Cardiac muscle cell (in vitro differentiated cells and primary cell): ENCODE results near the gene CBX4. TPM values are rescaled to one million over a fixed set of nuclear protein-coding genes. Genes with fewer than 3 reads are reported as not detected.

Source experiments
- DNase-seq, 2 donors: peaks; one replicate each; pipeline versions ENCODE4 v3.0.0 to v3.0.0-alpha.2; 2010 to 2017; ENCODE audit warnings: low read depth in 1 of 2, low spot score in 1 of 2
- H3K27ac ChIP-seq: fragments of 200-600 bp; sonication (generic); 2 replicates; pipeline ENCODE4 v1.5.1; 2016
- H3K27me3 ChIP-seq: fragments of 200-600 bp; sonication (generic); 2 replicates; pipeline ENCODE4 v1.6.0; 2016; ENCODE audit warnings: control low read depth
- H3K36me3 ChIP-seq: fragments of 200-600 bp; sonication (generic); 2 replicates; pipeline ENCODE4 v1.5.1; 2016; ENCODE audit warnings: control low read depth
- H3K4me1 ChIP-seq: fragments of 200-600 bp; sonication (generic); 2 replicates; pipeline ENCODE4 v1.8.1; 2017; ENCODE audit warnings: low read depth, mild to moderate bottlenecking, mixed run types
- H3K4me3 ChIP-seq: fragments of 200-600 bp; sonication (generic); 2 replicates; pipeline ENCODE4 v1.5.1; 2016; ENCODE audit warnings: mild to moderate bottlenecking
- H3K9me3 ChIP-seq: fragments of 200-600 bp; sonication (generic); 2 replicates; pipeline ENCODE4 v1.5.1; 2017; ENCODE audit warnings: low read depth, mild to moderate bottlenecking, control low read depth
- polyA plus RNA-seq: library from polyadenylated mRNA; unstranded; fragments of >200 nt; fragmentation: Nextera tagmentation; extraction: Ambion mirVana; gene quantifications from 2 replicates; pipeline ENCODE4 v1.2.1, GENCODE V29; 2016
- total RNA-seq: library from RNA; depleted of rRNA; stranded (reverse); fragments of >200 nt; gene quantifications from 2 replicates; pipeline ENCODE4 v1.2.3, GENCODE V29; 2016
- TF ChIP-seq, protein P1 (sequence below): IDR thresholded peaks from 2 replicates; pipeline ENCODE4 v1.5.1; 2012; ENCODE audit warnings: low read depth, mild to moderate bottlenecking, low read length

Gene CBX4
- total and polyA plus RNA-seq, 2 experiments from 2014 or later: 43.6 to 91.6 TPM

DNA sequence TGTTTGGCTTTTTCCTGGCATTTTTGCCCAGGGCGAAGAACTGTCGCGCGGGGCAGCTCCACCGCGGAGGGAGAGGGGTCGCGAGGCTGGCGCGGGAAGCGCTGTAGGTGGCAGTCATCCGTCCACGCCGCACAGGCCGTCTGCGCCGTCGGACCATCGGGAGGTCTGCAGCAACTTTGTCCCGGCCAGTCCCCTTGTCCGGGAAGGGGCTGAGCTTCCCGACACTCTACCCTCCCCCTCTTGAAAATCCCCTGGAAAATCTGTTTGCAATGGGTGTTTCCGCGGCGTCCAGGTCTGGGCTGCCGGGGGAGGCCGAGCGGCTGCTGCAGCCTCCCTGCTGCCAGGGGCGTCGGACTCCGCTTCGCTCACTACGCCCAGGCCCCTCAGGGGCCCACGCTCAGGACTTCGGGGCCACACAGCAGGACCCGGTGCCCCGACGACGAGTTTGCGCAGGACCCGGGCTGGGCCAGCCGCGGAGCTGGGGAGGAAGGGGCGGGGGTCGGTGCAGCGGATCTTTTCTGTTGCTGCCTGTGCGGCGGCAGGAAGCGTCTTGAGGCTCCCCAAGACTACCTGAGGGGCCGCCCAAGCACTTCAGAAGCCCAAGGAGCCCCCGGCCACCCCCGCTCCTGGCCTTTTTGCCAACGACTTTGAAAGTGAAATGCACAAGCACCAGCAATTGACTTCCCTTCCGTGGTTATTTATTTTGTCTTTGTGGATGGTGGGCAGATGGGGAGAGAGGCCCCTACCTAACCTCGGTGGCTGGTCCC lies 2.3 kb upstream of the CBX4 start:
- Histone ChIP-seq H3K9me3 (no peaks in the 10 kb centered on the region), H3K4me3 (no peak overlapping the region), H3K27me3 (peaks cover 48% of the 10 kb centered on the region), H3K36me3 (no peaks in the 10 kb centered on the region), H3K4me1 (peaks cover 24% of the 10 kb centered on the region), H3K27ac (no peak overlapping the region)
- TF ChIP-seq, protein P1, sequence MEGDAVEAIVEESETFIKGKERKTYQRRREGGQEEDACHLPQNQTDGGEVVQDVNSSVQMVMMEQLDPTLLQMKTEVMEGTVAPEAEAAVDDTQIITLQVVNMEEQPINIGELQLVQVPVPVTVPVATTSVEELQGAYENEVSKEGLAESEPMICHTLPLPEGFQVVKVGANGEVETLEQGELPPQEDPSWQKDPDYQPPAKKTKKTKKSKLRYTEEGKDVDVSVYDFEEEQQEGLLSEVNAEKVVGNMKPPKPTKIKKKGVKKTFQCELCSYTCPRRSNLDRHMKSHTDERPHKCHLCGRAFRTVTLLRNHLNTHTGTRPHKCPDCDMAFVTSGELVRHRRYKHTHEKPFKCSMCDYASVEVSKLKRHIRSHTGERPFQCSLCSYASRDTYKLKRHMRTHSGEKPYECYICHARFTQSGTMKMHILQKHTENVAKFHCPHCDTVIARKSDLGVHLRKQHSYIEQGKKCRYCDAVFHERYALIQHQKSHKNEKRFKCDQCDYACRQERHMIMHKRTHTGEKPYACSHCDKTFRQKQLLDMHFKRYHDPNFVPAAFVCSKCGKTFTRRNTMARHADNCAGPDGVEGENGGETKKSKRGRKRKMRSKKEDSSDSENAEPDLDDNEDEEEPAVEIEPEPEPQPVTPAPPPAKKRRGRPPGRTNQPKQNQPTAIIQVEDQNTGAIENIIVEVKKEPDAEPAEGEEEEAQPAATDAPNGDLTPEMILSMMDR: no peak
- no peak for DNase-seq

DNA sequence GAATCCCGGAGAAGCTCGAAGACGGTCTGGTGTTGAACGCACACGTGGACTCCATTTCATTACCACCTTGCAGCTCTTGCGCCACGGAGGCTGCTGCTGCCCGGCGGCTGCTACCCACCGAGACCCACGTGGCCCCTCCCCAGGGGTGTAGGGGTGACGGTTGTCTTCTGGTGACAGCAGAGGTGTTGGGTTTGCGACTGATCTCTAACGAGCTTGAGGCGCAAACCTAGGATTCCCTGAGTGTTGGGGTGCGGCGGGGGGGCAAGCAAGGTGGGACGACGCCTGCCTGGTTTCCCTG lies 1.7 kb upstream of the CBX4 start:
- no peak for DNase-seq

DNA sequence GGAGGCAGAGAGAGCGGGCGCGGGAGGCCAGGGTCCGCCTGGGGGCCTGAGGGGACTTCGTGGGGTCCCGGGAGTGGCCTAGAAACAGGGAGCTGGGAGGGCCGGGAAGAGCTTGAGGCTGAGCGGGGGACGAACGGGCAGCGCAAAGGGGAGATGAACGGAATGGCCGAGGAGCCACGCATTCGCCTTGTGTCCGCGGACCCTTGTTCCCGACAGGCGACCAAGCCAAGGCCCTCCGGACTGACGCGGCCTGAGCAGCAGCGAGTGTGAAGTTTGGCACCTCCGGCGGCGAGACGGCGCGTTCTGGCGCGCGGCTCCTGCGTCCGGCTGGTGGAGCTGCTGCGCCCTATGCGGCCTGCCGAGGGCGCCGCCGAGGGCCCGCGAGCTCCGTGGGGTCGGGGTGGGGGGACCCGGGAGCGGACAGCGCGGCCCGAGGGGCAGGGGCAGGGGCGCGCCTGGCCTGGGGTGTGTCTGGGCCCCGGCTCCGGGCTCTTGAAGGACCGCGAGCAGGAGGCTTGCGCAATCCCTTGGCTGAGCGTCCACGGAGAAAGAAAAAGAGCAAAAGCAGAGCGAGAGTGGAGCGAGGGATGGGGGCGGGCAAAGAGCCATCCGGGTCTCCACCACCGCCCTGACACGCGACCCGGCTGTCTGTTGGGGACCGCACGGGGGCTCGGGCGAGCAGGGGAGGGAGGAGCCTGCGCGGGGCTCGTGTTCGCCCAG lies 1.2 kb upstream of the CBX4 start:
- H3K4me1 ChIP-seq: peaks cover 30% of the 10 kb centered on the region
- H3K36me3 ChIP-seq: no peaks in the 10 kb centered on the region
- DNase-seq: peak; percentile 44 to 76
- no peaks in the 10 kb centered on the region for H3K9me3 ChIP-seq
- TF ChIP-seq, protein P1: no peak
- no peak overlapping the region for H3K27ac ChIP-seq
- H3K27me3 ChIP-seq: peaks cover 56% of the 10 kb centered on the region
- H3K4me3 ChIP-seq: peak overlapping the region; percentile 32

More for the DNA sequence above, 1.7 kb upstream of the CBX4 start:
- TF ChIP-seq, protein P1: no peak
- Histone ChIP-seq H3K27ac (no peak overlapping the region), H3K36me3 (no peaks in the 10 kb centered on the region), H3K27me3 (peaks cover 53% of the 10 kb centered on the region), H3K4me1 (peaks cover 30% of the 10 kb centered on the region), H3K4me3 (no peak overlapping the region), H3K9me3 (no peaks in the 10 kb centered on the region)

DNA sequence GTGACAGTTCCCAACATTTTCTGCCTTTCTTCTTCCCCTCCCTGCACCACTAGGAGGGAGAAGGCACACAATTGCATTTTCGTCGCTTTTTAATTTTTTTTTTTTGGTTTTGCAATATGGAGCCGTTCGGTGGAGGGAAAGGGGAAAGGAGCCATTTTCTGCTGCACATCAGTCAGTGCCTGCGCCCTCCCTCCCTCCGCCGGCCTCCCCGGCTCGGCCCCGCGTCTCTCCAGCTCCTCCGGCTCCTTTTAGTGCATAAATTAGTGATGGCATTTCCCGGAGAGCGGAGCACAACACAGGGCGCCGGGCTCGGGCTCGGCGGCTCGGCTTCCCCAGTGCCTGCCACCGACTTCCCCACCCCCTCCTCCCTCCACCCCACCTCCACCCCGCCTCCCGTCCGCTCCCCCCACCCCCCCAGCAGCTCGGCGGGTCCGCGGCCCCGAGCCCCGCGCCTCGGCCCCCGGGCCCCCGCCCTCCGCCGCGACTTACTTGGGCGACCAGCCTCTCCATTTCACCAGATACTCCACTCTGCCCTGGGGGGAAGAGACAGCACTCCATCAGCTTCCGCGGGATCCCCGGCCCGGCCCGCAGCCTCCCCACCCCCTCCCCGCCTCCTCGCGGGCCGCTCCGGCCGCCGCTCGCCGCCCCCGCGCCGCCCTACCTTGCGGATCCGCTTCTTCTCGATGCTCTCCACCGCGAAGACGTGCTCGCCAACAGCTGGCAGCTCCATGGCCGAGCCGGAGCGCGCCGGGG lies 542 bp downstream of the CBX4 start:
- no peaks in the 10 kb centered on the region for H3K36me3 ChIP-seq
- H3K4me3 ChIP-seq: peak overlapping the region; percentile 78
- no peaks in the 10 kb centered on the region for H3K9me3 ChIP-seq
- peaks cover 32% of the 10 kb centered on the region for H3K4me1 ChIP-seq
- DNase-seq: peak; percentile 70 to 82
- H3K27ac ChIP-seq: peak overlapping the region; percentile 94
- H3K27me3 ChIP-seq: peaks cover 71% of the 10 kb centered on the region
- TF ChIP-seq, protein P1: no peak

DNA sequence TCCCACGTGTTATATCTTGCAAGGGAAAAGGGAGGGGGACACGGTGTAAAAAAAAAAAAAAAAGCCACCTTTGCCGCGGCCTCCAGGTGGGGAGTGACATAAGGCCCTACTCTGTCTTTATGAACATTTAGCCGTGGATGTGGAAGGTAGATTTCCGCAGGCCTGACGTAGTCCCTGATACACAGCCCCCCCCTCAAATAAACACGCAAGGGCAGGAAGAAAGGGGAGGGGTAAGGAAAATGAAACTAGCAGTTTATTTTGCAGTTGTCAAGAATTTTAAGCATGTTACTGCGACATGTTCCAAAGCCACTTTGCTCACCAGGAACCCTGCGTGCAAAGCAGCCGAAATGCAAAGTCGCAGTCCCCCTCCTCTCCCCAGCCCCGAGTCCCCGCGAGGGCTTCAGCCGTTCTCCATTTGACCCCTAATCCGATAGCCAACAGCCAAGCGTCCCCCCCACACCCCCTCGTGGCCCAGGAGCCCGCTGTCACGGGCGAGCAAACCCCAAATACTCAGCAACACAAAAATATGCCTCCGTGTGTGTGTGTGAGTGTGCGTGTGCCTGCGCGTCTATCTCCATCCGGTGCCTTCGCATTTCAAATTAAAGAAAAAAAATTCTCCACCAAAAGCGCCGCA lies 1.2 kb downstream of the CBX4 start:
- no peaks in the 10 kb centered on the region for H3K9me3 ChIP-seq
- DNase-seq: no peak
- TF ChIP-seq, protein P1: no peak
- peaks cover 38% of the 10 kb centered on the region for H3K4me1 ChIP-seq
- H3K4me3 ChIP-seq: peak overlapping the region; percentile 78
- peaks cover 68% of the 10 kb centered on the region for H3K27me3 ChIP-seq
- no peaks in the 10 kb centered on the region for H3K36me3 ChIP-seq
- H3K27ac ChIP-seq: peak overlapping the region; percentile 94
